GM12878 (cell line): ENCODE results near the gene CDKN2A. TPM values are rescaled to one million over a fixed set of nuclear protein-coding genes. Genes with fewer than 3 reads are reported as not detected.

Experiments used
- ATAC-seq: fragments of 200-7000 bp; cut with Tn5 transposase; 3 replicates; pipeline ENCODE4 v1.9.1; 2020; ENCODE audit warnings: mild to moderate bottlenecking, moderate library complexity
- BruUV-seq: library from RNA; stranded (reverse); fragments of 400-500 nt; replicated peaks from 2 replicates; lab custom pipeline; 2021; lab: Mats Ljungman, UMichigan
- CTCF ChIA-PET: fragments of 300-600 bp; sonication (Branson Sonifier 250); formaldehyde crosslinking; extraction: SDS; loops from one replicate; lab custom pipeline; 2021; ENCODE audit warnings: inconsistent platforms; lab: Yijun Ruan, JAX
- POLR2A ChIA-PET: fragments of 350-600 bp; formaldehyde crosslinking; extraction: SDS; loops from one replicate; lab custom pipeline; 2021; ENCODE audit warnings: inconsistent platforms; lab: Charles Lee
- RAD21 ChIA-PET: fragments of 300-600 bp; sonication (Branson Sonifier 250); formaldehyde crosslinking; loops from one replicate; lab custom pipeline; 2023; ENCODE audit warnings: antibody characterized with exemption; ENCODE audit not compliant: unreplicated experiment; lab: Charles Lee
- SMC1A ChIA-PET: fragments of 300-600 bp; sonication (Branson Sonifier 250); formaldehyde crosslinking; loops from one replicate; lab custom pipeline; 2023; ENCODE audit not compliant: unreplicated experiment, uncharacterized antibody; lab: Charles Lee
- DNase-seq: peaks from one replicate; pipeline ENCODE4 v3.0.0-alpha.2; 2011; ENCODE audit warnings: low read depth, low spot score
- FAIRE-seq: peaks from 3 replicates; lab custom pipeline; 2011; peaks lifted over from hg19 to GRCh38; lab: Jason Lieb, UNC
- H2AFZ ChIP-seq: 2 replicates; pipeline ENCODE4 v1.6.0; 2011; ENCODE audit warnings: low read depth, low read length, control low read depth; ENCODE audit not compliant: control insufficient read depth
- H3K27ac ChIP-seq: 2 replicates; pipeline ENCODE4 v1.5.1; 2011; ENCODE audit warnings: control low read depth; ENCODE audit not compliant: control insufficient read depth, insufficient read depth
- H3K27me3 ChIP-seq, 2 experiments: replicated peaks in 1 of 2; 2 replicates each; pipeline versions ENCODE4 v1.6.0 to v1.6.1; 2011; ENCODE audit warnings: low read length in 1 of 2; ENCODE audit not compliant: control insufficient read depth in 2 of 2, insufficient read depth in 2 of 2
- H3K36me3 ChIP-seq, 2 experiments: 2 replicates each; pipeline ENCODE4 v1.5.1; 2011; ENCODE audit warnings: low read length in 1 of 2; ENCODE audit not compliant: control insufficient read depth in 2 of 2, insufficient read depth in 2 of 2
- H3K4me1 ChIP-seq: 2 replicates; pipeline ENCODE4 v1.6.1; 2011; ENCODE audit warnings: mild to moderate bottlenecking, low read length, moderate library complexity, mixed read lengths; ENCODE audit not compliant: control insufficient read depth, insufficient read depth
- H3K4me2 ChIP-seq: 2 replicates; pipeline ENCODE4 v1.6.0; 2011; ENCODE audit warnings: control low read depth; ENCODE audit not compliant: control insufficient read depth, insufficient read depth
- H3K4me3 ChIP-seq: fragments of 200-600 bp; sonication (generic); 2 replicates; pipeline ENCODE4 v1.5.1; 2016
- H3K79me2 ChIP-seq: 2 replicates; pipeline ENCODE4 v1.6.0; 2011; ENCODE audit warnings: low read length; ENCODE audit not compliant: control insufficient read depth, insufficient read depth
- H3K9ac ChIP-seq: 2 replicates; pipeline ENCODE4 v1.8.0; 2011; ENCODE audit warnings: low read length, control low read depth, mixed read lengths; ENCODE audit not compliant: control insufficient read depth, insufficient read depth
- H3K9me3 ChIP-seq: replicated peaks from 3 replicates; pipeline ENCODE4 v1.5.1; 2011; ENCODE audit warnings: mild to moderate bottlenecking, low read length; ENCODE audit not compliant: control insufficient read depth, insufficient read depth
- H4K20me1 ChIP-seq: 2 replicates; pipeline ENCODE4 v1.6.0; 2011; ENCODE audit not compliant: control insufficient read depth, insufficient read depth
- BCL11A ChIP-seq: IDR thresholded peaks from 2 replicates; pipeline ENCODE4 v1.6.1; 2011; ENCODE audit warnings: low read depth, low read length
- CBFB ChIP-seq: IDR thresholded peaks from 2 replicates; pipeline ENCODE4 v1.6.1; 2016; ENCODE audit warnings: antibody characterized with exemption, low read depth
- E2F4 ChIP-seq: IDR thresholded peaks from 2 replicates; pipeline ENCODE4 v1.6.1; 2012; ENCODE audit warnings: low read depth, low read length, improper control_type of control experiment
- ESRRA ChIP-seq: IDR thresholded peaks from 2 replicates; pipeline ENCODE4 v1.6.1; 2012; ENCODE audit warnings: mild to moderate bottlenecking, low read length, improper control_type of control experiment
- ETV6 ChIP-seq, 2 experiments: fragments of 450-650 bp in 1 of 2; IDR thresholded peaks in 1 of 2; conservative IDR thresholded peaks in 1 of 2; 2 replicates each; pipeline ENCODE4 v1.6.1; 2014; ENCODE audit warnings: antibody characterized with exemption in 1 of 2, borderline replicate concordance in 1 of 2, low read depth in 1 of 2, mild to moderate bottlenecking in 1 of 2, moderate library complexity in 1 of 2
- KAT2A ChIP-seq: conservative IDR thresholded peaks from 2 replicates; pipeline ENCODE4 v1.6.1; 2011; ENCODE audit warnings: low read depth, low read length; ENCODE audit not compliant: control insufficient read depth
- MAX ChIP-seq: IDR thresholded peaks from 2 replicates; pipeline ENCODE4 v1.6.1; 2012; ENCODE audit warnings: low read depth, low read length, improper control_type of control experiment
- MTA3 ChIP-seq: IDR thresholded peaks from 2 replicates; pipeline ENCODE4 v1.6.1; 2012; ENCODE audit warnings: low read length, inconsistent platforms, borderline replicate concordance
- NBN ChIP-seq: fragments of 450-650 bp; IDR thresholded peaks from 2 replicates; pipeline ENCODE4 v1.6.1; 2016
- RAD21 ChIP-seq: IDR thresholded peaks from 2 replicates; pipeline ENCODE4 v1.6.1; 2011; ENCODE audit warnings: mild to moderate bottlenecking, low read depth, low read length, moderate library complexity; ENCODE audit not compliant: insufficient read depth
- RELB ChIP-seq: fragments of 450-650 bp; IDR thresholded peaks from 2 replicates; pipeline ENCODE4 v1.6.1; 2017; ENCODE audit warnings: low read depth, mild to moderate bottlenecking, moderate library complexity
- SMC3 ChIP-seq: IDR thresholded peaks from 2 replicates; pipeline ENCODE4 v1.6.1; 2011; ENCODE audit warnings: low read length, improper control_type of control experiment, borderline replicate concordance
- SREBF1 ChIP-seq: IDR thresholded peaks from 2 replicates; pipeline ENCODE4 v1.6.1; 2012; ENCODE audit warnings: mild to moderate bottlenecking, low read length
- ZNF592 ChIP-seq: fragments of 450-650 bp; IDR thresholded peaks from 2 replicates; pipeline ENCODE4 v1.6.1; 2017; ENCODE audit warnings: mild to moderate bottlenecking, moderate library complexity
- WGBS: methylation state at CpG from one replicate; pipeline ENCODE4 v1.1.6; 2016; ENCODE audit warnings: low lambda C conversion rate; ENCODE audit not compliant: insufficient replicate concordance, insufficient coverage; ENCODE audit errors: missing lambda C conversion rate; 5-methylcytosine and 5-hydroxymethylcytosine counted together
- in situ Hi-C: fragments of 300-500 bp; cut with MboI; formaldehyde crosslinking; loops from 9 replicates; pipeline ENCODE4 v1.14.3; 2018; ENCODE audit warnings: mixed read lengths
- intact Hi-C: fragments of 100-400 bp; cut with micrococcal nuclease; formaldehyde crosslinking; loops from one replicate; pipeline ENCODE4 v1.14.2; 2022; ENCODE audit not compliant: unreplicated experiment
- polyA plus RNA-seq, 11 experiments: library from polyadenylated mRNA; depleted of rRNA in 4 of 11; unstranded in 6 of 11; stranded (reverse) in 5 of 11; fragments of >200 nt; fragmentation: Nextera tagmentation in 4 of 11; fragmentation: Illumina TruSeq in 1 of 11; extraction: Ambion mirVana in 4 of 11; extraction: Trizol in 1 of 11; gene quantifications; 1 replicate in 1 of 11; 2 replicates in 10 of 11; pipeline versions ENCODE4 v1.2.1 to v1.2.3, GENCODE V29; 2011 to 2016; ENCODE audit warnings: inconsistent platforms in 2 of 11, missing spikeins in 2 of 11, low read depth in 1 of 11
- total RNA-seq, 4 experiments: library from RNA; depleted of rRNA in 3 of 4; stranded (reverse); fragments of >200 nt in 3 of 4; fragmentation: Illumina TruSeq in 1 of 4; extraction: Trizol in 1 of 4; gene quantifications; 2 replicates each; pipeline versions ENCODE4 v1.2.1 to v1.2.3, GENCODE V29; 2013 to 2021

Gene CDKN2A
- total and polyA plus RNA-seq, 10 of the 15 experiments (the other 5 are each of a cell fraction or from before 2014, with no cell fraction given): 0.84 to 41.2 (median 18.4) TPM

GRCh38 chr9:21933865-21934264 is 60.3 kb downstream of the CDKN2A start:
- Histone ChIP-seq H3K4me2 (no peak overlapping the region), H4K20me1 (no peaks in the 10 kb centered on the region), H3K27me3 (no peaks in the 10 kb centered on the region), H3K4me3 (no peak overlapping the region)
- in situ Hi-C loops: no loop called here
- BruUV-seq: no TSS peak
- DNase-seq (no peak), ATAC-seq (no peak)
- ChIA-PET POLR2A (no interaction called here), SMC1A (interaction anchor here (1.1 to 1.3 kb wide), 3 partner anchors 12 to 120 kb away, joined by 3 to 4 read pairs (median 3); no protein-coding TSS in a partner anchor)
- TF ChIP-seq NBN (no peak), ETV6 (conservative IDR thresholded peaks at IDR 0.05 in 1 of 2, IDR thresholded peaks at IDR 0.05 in 1 of 2; ENCODE audit: borderline replicate concordance in 1 of 2, low read depth in 1 of 2) (no peak), CBFB (no peak), ZNF592 (no peak), SMC3 (no peak), ESRRA (no peak), MTA3 (no peak), BCL11A (no peak), SREBF1 (no peak), KAT2A (no peak), RAD21 (no peak), RELB (no peak), MAX (no peak), E2F4 (no peak)
- TF ChIP-seq, all 136 proteins: peak for 0
- H3K9ac ChIP-seq: no peak overlapping the region
- no peaks in the 10 kb centered on the region for H3K79me2 ChIP-seq
- no peak overlapping the region for H3K27ac ChIP-seq
- RAD21 ChIA-PET: interaction anchor here (1.1 kb wide), 1 partner anchor 74 kb away, joined by 3 read pairs; no protein-coding TSS in a partner anchor
- H3K36me3 ChIP-seq: no peaks in the 10 kb centered on the region
- CTCF ChIA-PET: interaction anchor here (0.9 kb wide), 1 partner anchor 120 kb away, joined by 3 read pairs; no protein-coding TSS in a partner anchor
- no peak for FAIRE-seq
- intact Hi-C loops: no loop called here
- WGBS: 98% methylated on average over 2 of the region's 2 CpGs
- H2AFZ ChIP-seq: no peak overlapping the region
- H3K9me3 ChIP-seq: no peaks in the 10 kb centered on the region
- no peaks in the 10 kb centered on the region for H3K4me1 ChIP-seq
